HCT116 (cell line): ENCODE data around the gene TNFRSF8.

Experiments
- CEBPB ChIP-seq: IDR thresholded peaks from 2 replicates; pipeline ENCODE4 v1.6.1; 2012; ENCODE audit warnings: low read depth
- ELF1 ChIP-seq: IDR thresholded peaks from 2 replicates; pipeline ENCODE4 v1.6.1; 2012; ENCODE audit warnings: low read depth, borderline replicate concordance
- EZH2 ChIP-seq: fragments of 200-600 bp; sonication (generic); IDR thresholded peaks from 2 replicates; pipeline ENCODE4 v1.6.1; 2017; ENCODE audit warnings: antibody characterized with exemption, mixed run types
- EZH2phosphoT487 ChIP-seq: fragments of 200-600 bp; IDR thresholded peaks from 2 replicates; pipeline ENCODE4 v1.6.1; 2018; ENCODE audit warnings: antibody characterized with exemption, borderline replicate concordance
- FOSL1 ChIP-seq: IDR thresholded peaks from 2 replicates; pipeline ENCODE4 v1.6.1; 2012; ENCODE audit warnings: low read depth
- POLR2A ChIP-seq: IDR thresholded peaks from 2 replicates; pipeline ENCODE4 v1.7.0; 2011; ENCODE audit warnings: borderline replicate concordance; ENCODE audit not compliant: insufficient read depth, insufficient read length; ENCODE audit errors: extremely low read depth
- RAD21 ChIP-seq: IDR thresholded peaks from 2 replicates; pipeline ENCODE4 v1.6.1; 2012; ENCODE audit warnings: low read depth, mild to moderate bottlenecking
- SIN3A ChIP-seq: IDR thresholded peaks from 2 replicates; pipeline ENCODE4 v1.6.1; 2012; ENCODE audit warnings: low read depth
- ZNF274 ChIP-seq: fragments of 200-500 bp; sonication (Bioruptor generic); IDR thresholded peaks from 2 replicates; pipeline ENCODE4 v1.6.1; 2014; ENCODE audit warnings: mild to moderate bottlenecking, low read depth, low read length, inconsistent platforms
- TF ChIP-seq, protein P1 (sequence below), 3 experiments: fragments of 200-600 bp in 1 of 3; sonication (generic) in 1 of 3; IDR thresholded peaks in 2 of 3; conservative IDR thresholded peaks in 1 of 3; 2 replicates each; pipeline ENCODE4 v1.5.1; 2012 to 2017; ENCODE audit warnings: low read depth in 2 of 3, low read length in 2 of 3, antibody characterized with exemption in 1 of 3, borderline replicate concordance in 1 of 3, control low read depth in 1 of 3, mild to moderate bottlenecking in 1 of 3, mixed read lengths in 1 of 3, mixed run types in 1 of 3, moderate library complexity in 1 of 3; ENCODE audit not compliant: insufficient read depth in 1 of 3
- TF ChIP-seq, protein P2 (sequence below): IDR thresholded peaks from 2 replicates; pipeline ENCODE4 v1.6.1; 2011; ENCODE audit warnings: mild to moderate bottlenecking, low read length, moderate library complexity; ENCODE audit not compliant: insufficient replicate concordance; ENCODE audit errors: extremely low read depth
- TF ChIP-seq, protein P3 (sequence below): IDR thresholded peaks from 2 replicates; pipeline ENCODE4 v1.6.1; 2012; ENCODE audit warnings: low read depth
- TF ChIP-seq, protein P4 (sequence below): IDR thresholded peaks from 2 replicates; pipeline ENCODE4 v1.6.1; 2012

DNA sequence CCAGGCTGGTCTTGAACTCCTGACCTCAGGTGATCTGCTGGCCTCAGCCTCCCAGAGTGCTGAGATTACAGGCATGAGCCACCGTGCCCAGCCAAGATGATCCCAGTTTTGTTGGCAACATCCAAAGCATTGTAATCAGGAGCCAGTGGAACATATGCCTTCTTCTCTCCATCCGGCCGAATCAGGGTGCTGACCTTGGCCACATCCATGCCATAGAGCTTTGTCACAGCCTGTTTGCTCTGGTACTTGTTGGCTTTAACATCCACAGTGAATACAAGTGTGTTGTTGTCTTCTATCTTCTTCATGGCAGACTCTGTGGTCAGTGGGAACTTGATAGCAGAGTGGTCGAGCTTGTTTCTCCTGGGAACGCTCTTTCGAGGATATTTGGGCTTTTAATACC lies 17.1 kb downstream of the TNFRSF8 start:
- TF ChIP-seq EZH2phosphoT487 (no peak), ELF1 (no peak), POLR2A (no peak), FOSL1 (no peak), EZH2 (no peak), CEBPB (no peak), ZNF274 (no peak), RAD21 (no peak), SIN3A (no peak)
- TF ChIP-seq, protein P1, sequence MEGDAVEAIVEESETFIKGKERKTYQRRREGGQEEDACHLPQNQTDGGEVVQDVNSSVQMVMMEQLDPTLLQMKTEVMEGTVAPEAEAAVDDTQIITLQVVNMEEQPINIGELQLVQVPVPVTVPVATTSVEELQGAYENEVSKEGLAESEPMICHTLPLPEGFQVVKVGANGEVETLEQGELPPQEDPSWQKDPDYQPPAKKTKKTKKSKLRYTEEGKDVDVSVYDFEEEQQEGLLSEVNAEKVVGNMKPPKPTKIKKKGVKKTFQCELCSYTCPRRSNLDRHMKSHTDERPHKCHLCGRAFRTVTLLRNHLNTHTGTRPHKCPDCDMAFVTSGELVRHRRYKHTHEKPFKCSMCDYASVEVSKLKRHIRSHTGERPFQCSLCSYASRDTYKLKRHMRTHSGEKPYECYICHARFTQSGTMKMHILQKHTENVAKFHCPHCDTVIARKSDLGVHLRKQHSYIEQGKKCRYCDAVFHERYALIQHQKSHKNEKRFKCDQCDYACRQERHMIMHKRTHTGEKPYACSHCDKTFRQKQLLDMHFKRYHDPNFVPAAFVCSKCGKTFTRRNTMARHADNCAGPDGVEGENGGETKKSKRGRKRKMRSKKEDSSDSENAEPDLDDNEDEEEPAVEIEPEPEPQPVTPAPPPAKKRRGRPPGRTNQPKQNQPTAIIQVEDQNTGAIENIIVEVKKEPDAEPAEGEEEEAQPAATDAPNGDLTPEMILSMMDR (IDR thresholded peaks at IDR 0.05 in 2 of 3, conservative IDR thresholded peaks at IDR 0.05 in 1 of 3; ENCODE audit: borderline replicate concordance in 1 of 3, insufficient read depth in 1 of 3, low read depth in 2 of 3, low read length in 2 of 3): no peak
- TF ChIP-seq, protein P2, sequence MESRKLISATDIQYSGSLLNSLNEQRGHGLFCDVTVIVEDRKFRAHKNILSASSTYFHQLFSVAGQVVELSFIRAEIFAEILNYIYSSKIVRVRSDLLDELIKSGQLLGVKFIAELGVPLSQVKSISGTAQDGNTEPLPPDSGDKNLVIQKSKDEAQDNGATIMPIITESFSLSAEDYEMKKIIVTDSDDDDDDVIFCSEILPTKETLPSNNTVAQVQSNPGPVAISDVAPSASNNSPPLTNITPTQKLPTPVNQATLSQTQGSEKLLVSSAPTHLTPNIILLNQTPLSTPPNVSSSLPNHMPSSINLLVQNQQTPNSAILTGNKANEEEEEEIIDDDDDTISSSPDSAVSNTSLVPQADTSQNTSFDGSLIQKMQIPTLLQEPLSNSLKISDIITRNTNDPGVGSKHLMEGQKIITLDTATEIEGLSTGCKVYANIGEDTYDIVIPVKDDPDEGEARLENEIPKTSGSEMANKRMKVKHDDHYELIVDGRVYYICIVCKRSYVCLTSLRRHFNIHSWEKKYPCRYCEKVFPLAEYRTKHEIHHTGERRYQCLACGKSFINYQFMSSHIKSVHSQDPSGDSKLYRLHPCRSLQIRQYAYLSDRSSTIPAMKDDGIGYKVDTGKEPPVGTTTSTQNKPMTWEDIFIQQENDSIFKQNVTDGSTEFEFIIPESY: no peak
- TF ChIP-seq, protein P3, sequence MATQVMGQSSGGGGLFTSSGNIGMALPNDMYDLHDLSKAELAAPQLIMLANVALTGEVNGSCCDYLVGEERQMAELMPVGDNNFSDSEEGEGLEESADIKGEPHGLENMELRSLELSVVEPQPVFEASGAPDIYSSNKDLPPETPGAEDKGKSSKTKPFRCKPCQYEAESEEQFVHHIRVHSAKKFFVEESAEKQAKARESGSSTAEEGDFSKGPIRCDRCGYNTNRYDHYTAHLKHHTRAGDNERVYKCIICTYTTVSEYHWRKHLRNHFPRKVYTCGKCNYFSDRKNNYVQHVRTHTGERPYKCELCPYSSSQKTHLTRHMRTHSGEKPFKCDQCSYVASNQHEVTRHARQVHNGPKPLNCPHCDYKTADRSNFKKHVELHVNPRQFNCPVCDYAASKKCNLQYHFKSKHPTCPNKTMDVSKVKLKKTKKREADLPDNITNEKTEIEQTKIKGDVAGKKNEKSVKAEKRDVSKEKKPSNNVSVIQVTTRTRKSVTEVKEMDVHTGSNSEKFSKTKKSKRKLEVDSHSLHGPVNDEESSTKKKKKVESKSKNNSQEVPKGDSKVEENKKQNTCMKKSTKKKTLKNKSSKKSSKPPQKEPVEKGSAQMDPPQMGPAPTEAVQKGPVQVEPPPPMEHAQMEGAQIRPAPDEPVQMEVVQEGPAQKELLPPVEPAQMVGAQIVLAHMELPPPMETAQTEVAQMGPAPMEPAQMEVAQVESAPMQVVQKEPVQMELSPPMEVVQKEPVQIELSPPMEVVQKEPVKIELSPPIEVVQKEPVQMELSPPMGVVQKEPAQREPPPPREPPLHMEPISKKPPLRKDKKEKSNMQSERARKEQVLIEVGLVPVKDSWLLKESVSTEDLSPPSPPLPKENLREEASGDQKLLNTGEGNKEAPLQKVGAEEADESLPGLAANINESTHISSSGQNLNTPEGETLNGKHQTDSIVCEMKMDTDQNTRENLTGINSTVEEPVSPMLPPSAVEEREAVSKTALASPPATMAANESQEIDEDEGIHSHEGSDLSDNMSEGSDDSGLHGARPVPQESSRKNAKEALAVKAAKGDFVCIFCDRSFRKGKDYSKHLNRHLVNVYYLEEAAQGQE: no peak
- TF ChIP-seq, protein P4, sequence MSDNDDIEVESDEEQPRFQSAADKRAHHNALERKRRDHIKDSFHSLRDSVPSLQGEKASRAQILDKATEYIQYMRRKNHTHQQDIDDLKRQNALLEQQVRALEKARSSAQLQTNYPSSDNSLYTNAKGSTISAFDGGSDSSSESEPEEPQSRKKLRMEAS: no peak
